WTC11 (cell line): ENCODE measurements around the gene C10orf90.

Experiments used
- FOXJ3 ChIP-seq: sonication (generic); formaldehyde crosslinking; IDR thresholded peaks from 2 replicates; pipeline ENCODE4 v1.9.0; 2021; ENCODE audit warnings: missing genetic modification reagents, mild to moderate bottlenecking, borderline replicate concordance
- JUN ChIP-seq: sonication (generic); formaldehyde crosslinking; IDR thresholded peaks from 2 replicates; pipeline ENCODE4 v1.8.0; 2023; ENCODE audit warnings: mild to moderate bottlenecking, missing genetic modification reagents
- NR3C1 ChIP-seq: sonication (generic); formaldehyde crosslinking; conservative IDR thresholded peaks from 2 replicates; pipeline ENCODE4 v1.8.1; 2023; ENCODE audit warnings: low read depth, mild to moderate bottlenecking, missing genetic modification reagents
- TF ChIP-seq, protein P1 (sequence below): fragments of 200-600 bp; IDR thresholded peaks from 2 replicates; pipeline ENCODE4 v1.8.0; 2022; ENCODE audit warnings: antibody characterized with exemption
- TF ChIP-seq, protein P2 (sequence below): sonication (generic); formaldehyde crosslinking; IDR thresholded peaks from 2 replicates; pipeline ENCODE4 v1.8.1; 2023; ENCODE audit warnings: mild to moderate bottlenecking, missing genetic modification reagents, moderate library complexity

DNA sequence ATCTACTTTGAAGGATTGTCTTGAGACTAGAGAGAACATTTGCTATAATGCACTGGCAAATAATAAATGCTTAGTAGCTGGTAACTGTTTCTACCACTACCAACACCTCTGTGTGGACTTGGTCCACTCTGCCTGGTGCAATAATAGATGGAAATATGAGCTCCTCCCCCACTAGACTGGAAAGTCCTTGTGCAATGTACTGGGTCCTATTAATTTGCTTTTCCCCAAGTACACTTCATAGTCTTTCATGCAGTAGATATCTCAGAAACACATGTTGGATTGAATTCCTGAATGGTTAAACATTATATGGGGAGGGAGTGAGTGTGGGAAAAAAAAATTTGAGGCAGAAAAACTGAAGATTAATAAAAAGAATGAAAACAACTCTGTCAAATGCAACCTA, 119.3 kb downstream of the C10orf90 start:
- TF ChIP-seq, protein P1, sequence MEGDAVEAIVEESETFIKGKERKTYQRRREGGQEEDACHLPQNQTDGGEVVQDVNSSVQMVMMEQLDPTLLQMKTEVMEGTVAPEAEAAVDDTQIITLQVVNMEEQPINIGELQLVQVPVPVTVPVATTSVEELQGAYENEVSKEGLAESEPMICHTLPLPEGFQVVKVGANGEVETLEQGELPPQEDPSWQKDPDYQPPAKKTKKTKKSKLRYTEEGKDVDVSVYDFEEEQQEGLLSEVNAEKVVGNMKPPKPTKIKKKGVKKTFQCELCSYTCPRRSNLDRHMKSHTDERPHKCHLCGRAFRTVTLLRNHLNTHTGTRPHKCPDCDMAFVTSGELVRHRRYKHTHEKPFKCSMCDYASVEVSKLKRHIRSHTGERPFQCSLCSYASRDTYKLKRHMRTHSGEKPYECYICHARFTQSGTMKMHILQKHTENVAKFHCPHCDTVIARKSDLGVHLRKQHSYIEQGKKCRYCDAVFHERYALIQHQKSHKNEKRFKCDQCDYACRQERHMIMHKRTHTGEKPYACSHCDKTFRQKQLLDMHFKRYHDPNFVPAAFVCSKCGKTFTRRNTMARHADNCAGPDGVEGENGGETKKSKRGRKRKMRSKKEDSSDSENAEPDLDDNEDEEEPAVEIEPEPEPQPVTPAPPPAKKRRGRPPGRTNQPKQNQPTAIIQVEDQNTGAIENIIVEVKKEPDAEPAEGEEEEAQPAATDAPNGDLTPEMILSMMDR: no peak
- TF ChIP-seq NR3C1 (CRISPR knock-in tag) (no peak), JUN (no peak), FOXJ3 (no peak)
- TF ChIP-seq, protein P2, sequence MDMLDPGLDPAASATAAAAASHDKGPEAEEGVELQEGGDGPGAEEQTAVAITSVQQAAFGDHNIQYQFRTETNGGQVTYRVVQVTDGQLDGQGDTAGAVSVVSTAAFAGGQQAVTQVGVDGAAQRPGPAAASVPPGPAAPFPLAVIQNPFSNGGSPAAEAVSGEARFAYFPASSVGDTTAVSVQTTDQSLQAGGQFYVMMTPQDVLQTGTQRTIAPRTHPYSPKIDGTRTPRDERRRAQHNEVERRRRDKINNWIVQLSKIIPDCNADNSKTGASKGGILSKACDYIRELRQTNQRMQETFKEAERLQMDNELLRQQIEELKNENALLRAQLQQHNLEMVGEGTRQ (CRISPR knock-in tag): no peak
